Mesodermal cell (in vitro differentiated cells): ENCODE data around the gene FHDC1.

Experiments used
- H3K27ac ChIP-seq: 2 replicates; pipeline ENCODE4 v1.7.0; 2013; ENCODE audit warnings: mild to moderate bottlenecking, low read depth, low read length, moderate library complexity; ENCODE audit not compliant: severe bottlenecking
- H3K36me3 ChIP-seq: 2 replicates; pipeline ENCODE4 v1.7.1; 2013; ENCODE audit warnings: mild to moderate bottlenecking, low read length, moderate library complexity; ENCODE audit not compliant: control insufficient read depth, insufficient read depth
- H3K4me1 ChIP-seq: one replicate; pipeline ENCODE4 v1.7.1; 2013; ENCODE audit warnings: mild to moderate bottlenecking, low read length; ENCODE audit not compliant: insufficient read depth, control insufficient read depth, poor library complexity, severe bottlenecking
- H3K4me3 ChIP-seq: 2 replicates; pipeline ENCODE4 v1.7.0; 2013; ENCODE audit warnings: low read length, control low read depth, mild to moderate bottlenecking; ENCODE audit not compliant: insufficient read depth, poor library complexity, severe bottlenecking; ENCODE audit errors: extremely low read depth
- H3K9me3 ChIP-seq: 2 replicates; pipeline ENCODE4 v1.7.1; 2013; ENCODE audit warnings: mild to moderate bottlenecking, low read length, moderate library complexity; ENCODE audit not compliant: control insufficient read depth
- WGBS, 2 experiments: methylation state at CpG; one replicate each; pipeline ENCODE4 v1.1.5; 2013; ENCODE audit warnings: missing lambda C conversion rate in 2 of 2; ENCODE audit not compliant: insufficient coverage in 2 of 2; 5-methylcytosine and 5-hydroxymethylcytosine counted together

Gene FHDC1

GRCh38 chr4:152946446-152946845 is 10.3 kb downstream of the FHDC1 start:
- 90% methylated on average over 2 of the region's 4 CpGs; no CpG with 5 or more reads in 1 of the 2 experiments for WGBS, 2 experiments

GRCh38 chr4:152947311-152947710 is 11.2 kb downstream of the FHDC1 start:
- no peak overlapping the region for H3K4me3 ChIP-seq
- no peaks in the 10 kb centered on the region for H3K36me3 ChIP-seq
- no peak overlapping the region for H3K27ac ChIP-seq
- H3K4me1 ChIP-seq, result peaks cover 33% of the 10 kb centered on the region
- 60% methylated on average over 1 of the region's 2 CpGs; no CpG with 5 or more reads in 1 of the 2 experiments for WGBS, 2 experiments
- H3K9me3 ChIP-seq, result peaks cover 3% of the 10 kb centered on the region

More at GRCh38 chr4:152946446-152946845, 10.3 kb downstream of the FHDC1 start:
- H3K4me3 ChIP-seq, result no peak overlapping the region
- H3K27ac ChIP-seq, result no peak overlapping the region
- H3K9me3 ChIP-seq, result peaks cover 3% of the 10 kb centered on the region
- no peaks in the 10 kb centered on the region for H3K36me3 ChIP-seq
- H3K4me1 ChIP-seq, result peaks cover 25% of the 10 kb centered on the region

GRCh38 chr4:152949930-152950329 is 13.8 kb downstream of the FHDC1 start:
- Histone ChIP-seq H3K27ac (no peak overlapping the region), H3K4me3 (no peak overlapping the region), H3K36me3 (no peaks in the 10 kb centered on the region), H3K9me3 (peaks cover 3% of the 10 kb centered on the region), H3K4me1 (peaks cover 16% of the 10 kb centered on the region)
- WGBS, 2 experiments, result 60 to 80% methylated on average over 2 to 4 of the region's 8 CpGs

GRCh38 chr4:152950402-152951274 is 14.5 kb downstream of the FHDC1 start:
- Histone ChIP-seq H3K27ac (no peak overlapping the region), H3K4me1 (peaks cover 16% of the 10 kb centered on the region), H3K9me3 (peaks cover 3% of the 10 kb centered on the region), H3K4me3 (no peak overlapping the region), H3K36me3 (no peaks in the 10 kb centered on the region)
- 68 to 72% methylated on average over 8 to 9 of the region's 11 CpGs for whole genome bisulfite sequencing, 2 experiments

GRCh38 chr4:152951348-152951747 is 15.2 kb downstream of the FHDC1 start:
- H3K27ac ChIP-seq, result no peak overlapping the region
- WGBS, 2 experiments, result 14 to 71% methylated on average over 1 to 2 of the region's 3 CpGs

GRCh38 chr4:152953514-152953913 is 17.4 kb downstream of the FHDC1 start:
- peaks cover 3% of the 10 kb centered on the region for H3K9me3 ChIP-seq
- WGBS, 2 experiments, result 86% methylated on average over 1 of the region's 3 CpGs; no CpG with 5 or more reads in 1 of the 2 experiments
- H3K36me3 ChIP-seq, result no peaks in the 10 kb centered on the region
- H3K4me3 ChIP-seq, result no peak overlapping the region
- H3K4me1 ChIP-seq, result peaks cover 27% of the 10 kb centered on the region
- H3K27ac ChIP-seq, result no peak overlapping the region

More at GRCh38 chr4:152951348-152951747, 15.2 kb downstream of the FHDC1 start:
- Histone ChIP-seq H3K36me3 (no peaks in the 10 kb centered on the region), H3K9me3 (peaks cover 3% of the 10 kb centered on the region), H3K4me1 (peaks cover 19% of the 10 kb centered on the region), H3K4me3 (no peak overlapping the region)

GRCh38 chr4:152954741-152955140 is 18.6 kb downstream of the FHDC1 start:
- H3K4me3 ChIP-seq, result no peak overlapping the region
- no peak overlapping the region for H3K27ac ChIP-seq
- no peaks in the 10 kb centered on the region for H3K36me3 ChIP-seq
- peaks cover 2% of the 10 kb centered on the region for H3K9me3 ChIP-seq
- H3K4me1 ChIP-seq, result peaks cover 27% of the 10 kb centered on the region
- 60% methylated on average over 1 of the region's 1 CpG; no CpG with 5 or more reads in 1 of the 2 experiments for WGBS, 2 experiments

- 33% methylated on average over 1 of the region's 2 CpGs; no CpG with 5 or more reads in 1 of the 2 experiments for WGBS, 2 experiments
- Histone ChIP-seq H3K36me3 (no peaks in the 10 kb centered on the region), H3K27ac (no peak overlapping the region), H3K4me1 (peaks cover 22% of the 10 kb centered on the region), H3K4me3 (no peak overlapping the region), H3K9me3 (no peaks in the 10 kb centered on the region)
Observed at GRCh38 chr4:152956147-152956546, 20.0 kb downstream of the FHDC1 start.

- no peaks in the 10 kb centered on the region for H3K9me3 ChIP-seq
- H3K4me1 ChIP-seq, result peaks cover 15% of the 10 kb centered on the region
- H3K36me3 ChIP-seq, result no peaks in the 10 kb centered on the region
- H3K4me3 ChIP-seq, result no peak overlapping the region
- H3K27ac ChIP-seq, result no peak overlapping the region
- 48 to 53% methylated on average over 6 to 11 of the region's 12 CpGs for WGBS, 2 experiments
Observed at GRCh38 chr4:152956650-152957436, 20.7 kb downstream of the FHDC1 start.

GRCh38 chr4:152957437-152958171 is 21.5 kb downstream of the FHDC1 start:
- WGBS, 2 experiments, result 79 to 86% methylated on average over 2 to 6 of the region's 11 CpGs
- Histone ChIP-seq H3K27ac (no peak overlapping the region), H3K4me3 (no peak overlapping the region)

More at GRCh38 chr4:152957437-152958171, 21.5 kb downstream of the FHDC1 start:
- Histone ChIP-seq H3K9me3 (no peaks in the 10 kb centered on the region), H3K36me3 (no peaks in the 10 kb centered on the region), H3K4me1 (peaks cover 11% of the 10 kb centered on the region)
